H9 (cell line): ENCODE results near the gene MRGPRD. TPM values are rescaled to one million over a fixed set of nuclear protein-coding genes. Genes with fewer than 3 reads are reported as not detected.

Source experiments
- DNase-seq: peaks from one replicate; pipeline ENCODE4 v3.0.0-alpha.2; 2017
- H2AFZ ChIP-seq: one replicate; pipeline ENCODE4 v1.6.1; 2013; ENCODE audit warnings: mild to moderate bottlenecking, low read length, control low read depth, moderate library complexity
- H2AK5ac ChIP-seq: 2 replicates; pipeline ENCODE4 v1.6.1; 2013; ENCODE audit warnings: low read length, control low read depth, mixed read lengths; ENCODE audit not compliant: insufficient read length
- H2BK120ac ChIP-seq: one replicate; pipeline ENCODE4 v1.6.1; 2013; ENCODE audit warnings: low read depth, mild to moderate bottlenecking, low read length, control low read depth, inconsistent platforms; ENCODE audit not compliant: poor library complexity, severe bottlenecking
- H2BK12ac ChIP-seq: 2 replicates; pipeline ENCODE4 v1.6.1; 2013; ENCODE audit warnings: low read length, control low read depth, mixed read lengths, low read depth; ENCODE audit not compliant: insufficient read length
- H2BK15ac ChIP-seq: 2 replicates; pipeline ENCODE4 v1.6.1; 2013; ENCODE audit warnings: low read depth, low read length, control low read depth
- H2BK20ac ChIP-seq: one replicate; pipeline ENCODE4 v1.6.1; 2013; ENCODE audit warnings: low read depth, mild to moderate bottlenecking, low read length, control low read depth, inconsistent platforms; ENCODE audit not compliant: poor library complexity, severe bottlenecking
- H2BK5ac ChIP-seq: 2 replicates; pipeline ENCODE4 v1.6.1; 2013; ENCODE audit warnings: low read length, control low read depth, mixed read lengths; ENCODE audit not compliant: insufficient read length
- H3K14ac ChIP-seq: 2 replicates; pipeline ENCODE4 v1.6.1; 2013; ENCODE audit warnings: low read length, control low read depth; ENCODE audit not compliant: insufficient read depth
- H3K18ac ChIP-seq: 2 replicates; pipeline ENCODE4 v1.6.1; 2013; ENCODE audit warnings: low read depth, mild to moderate bottlenecking, mixed read lengths, low read length, control low read depth; ENCODE audit not compliant: insufficient read length
- H3K23ac ChIP-seq: 2 replicates; pipeline ENCODE4 v1.6.1; 2013; ENCODE audit warnings: low read length, control low read depth, mixed read lengths, low read depth; ENCODE audit not compliant: insufficient read length
- H3K23me2 ChIP-seq: 2 replicates; pipeline ENCODE4 v1.6.1; 2013; ENCODE audit warnings: low read depth, mild to moderate bottlenecking, mixed read lengths, low read length, control low read depth; ENCODE audit not compliant: insufficient read length, poor library complexity, severe bottlenecking
- H3K27ac ChIP-seq: 2 replicates; pipeline ENCODE4 v1.5.1; 2013; ENCODE audit warnings: low read length, control low read depth, mixed read lengths, low read depth; ENCODE audit not compliant: insufficient read length
- H3K27me3 ChIP-seq: 2 replicates; pipeline ENCODE4 v1.6.1; 2013; ENCODE audit warnings: low read length, control low read depth, inconsistent platforms; ENCODE audit not compliant: insufficient read depth
- H3K4ac ChIP-seq: 2 replicates; pipeline ENCODE4 v1.6.1; 2013; ENCODE audit warnings: low read depth, mild to moderate bottlenecking, control low read depth, inconsistent platforms, low read length, moderate library complexity
- H3K4me1 ChIP-seq: 2 replicates; pipeline ENCODE4 v1.6.1; 2013; ENCODE audit warnings: low read length, control low read depth, inconsistent platforms; ENCODE audit not compliant: insufficient read depth
- H3K4me2 ChIP-seq: 2 replicates; pipeline ENCODE4 v1.6.1; 2013; ENCODE audit warnings: low read length, control low read depth, mixed read lengths; ENCODE audit not compliant: insufficient read length, insufficient read depth
- H3K56ac ChIP-seq: 2 replicates; pipeline ENCODE4 v1.6.1; 2013; ENCODE audit warnings: low read depth, mild to moderate bottlenecking, mixed read lengths, low read length, control low read depth; ENCODE audit not compliant: insufficient read length
- H3K79me1 ChIP-seq: 2 replicates; pipeline ENCODE4 v1.6.1; 2013; ENCODE audit warnings: low read depth, mild to moderate bottlenecking, moderate library complexity, low read length, control low read depth, inconsistent platforms; ENCODE audit not compliant: insufficient read depth, poor library complexity, severe bottlenecking
- H3K79me2 ChIP-seq: 2 replicates; pipeline ENCODE4 v1.6.1; 2013; ENCODE audit warnings: low read length, control low read depth, inconsistent platforms; ENCODE audit not compliant: insufficient read depth
- H3K9ac ChIP-seq: 2 replicates; pipeline ENCODE4 v1.6.1; 2013; ENCODE audit warnings: low read length, control low read depth, mixed read lengths; ENCODE audit not compliant: insufficient read length; ENCODE audit errors: extremely low read depth
- H3K9me3 ChIP-seq: one replicate; pipeline ENCODE4 v1.6.1; 2013; ENCODE audit warnings: low read depth, low read length, inconsistent platforms; ENCODE audit not compliant: control insufficient read depth
- H3T11ph ChIP-seq: one replicate; pipeline ENCODE4 v1.6.1; 2013; ENCODE audit warnings: mild to moderate bottlenecking, low read length, control low read depth, inconsistent platforms
- H4K20me1 ChIP-seq: one replicate; pipeline ENCODE4 v1.6.1; 2013; ENCODE audit not compliant: control insufficient read depth, insufficient read length, insufficient read depth
- H4K5ac ChIP-seq: 2 replicates; pipeline ENCODE4 v1.6.1; 2013; ENCODE audit warnings: low read depth, mild to moderate bottlenecking, mixed read lengths, low read length, control low read depth; ENCODE audit not compliant: insufficient read length
- H4K8ac ChIP-seq: replicated peaks from 2 replicates; pipeline ENCODE4 v1.6.1; 2013; ENCODE audit warnings: low read length, control low read depth, mixed read lengths, low read depth; ENCODE audit not compliant: insufficient read length
- H4K91ac ChIP-seq: 2 replicates; pipeline ENCODE4 v1.6.1; 2013; ENCODE audit warnings: low read depth, mild to moderate bottlenecking, moderate library complexity, mixed read lengths, low read length, control low read depth; ENCODE audit not compliant: insufficient read length
- H3K27ac Mint-ChIP-seq, 3 experiments: 2 replicates in 2 of 3; 3 replicates in 1 of 3; pipeline ENCODE4 v1.8.0; 2020 to 2021; ENCODE audit warnings: mixed read lengths in 3 of 3, mild to moderate bottlenecking in 1 of 3, moderate library complexity in 1 of 3
- H3K27me3 Mint-ChIP-seq: 2 replicates; pipeline ENCODE4 v1.8.0; 2021; ENCODE audit warnings: low read depth, mild to moderate bottlenecking, moderate library complexity, mixed read lengths
- H3K36me3 Mint-ChIP-seq, 3 experiments: 2 replicates in 2 of 3; 3 replicates in 1 of 3; pipeline ENCODE4 v1.8.0; 2020 to 2021; ENCODE audit warnings: low read depth in 3 of 3, mixed read lengths in 3 of 3; ENCODE audit not compliant: insufficient read depth in 1 of 3
- H3K4me1 Mint-ChIP-seq, 2 experiments: 2 replicates each; pipeline ENCODE4 v1.8.0; 2020; ENCODE audit warnings: mixed read lengths in 2 of 2
- H3K4me3 Mint-ChIP-seq, 2 experiments: 2 replicates in 1 of 2; 3 replicates in 1 of 2; pipeline ENCODE4 v1.8.0; 2020 to 2021; ENCODE audit warnings: mild to moderate bottlenecking in 2 of 2, mixed read lengths in 2 of 2, moderate library complexity in 1 of 2
- H3K9me3 Mint-ChIP-seq, 2 experiments: 2 replicates in 1 of 2; 3 replicates in 1 of 2; pipeline ENCODE4 v1.8.0; 2020; ENCODE audit warnings: mild to moderate bottlenecking in 2 of 2, mixed read lengths in 2 of 2, moderate library complexity in 1 of 2
- CTCF ChIP-seq: fragments of 200-600 bp; sonication (generic); conservative IDR thresholded peaks from 3 replicates; pipeline ENCODE4 v1.8.0; 2021; ENCODE audit warnings: antibody characterized with exemption, mild to moderate bottlenecking
- WGBS: extraction: QIAGEN DNeasy Blood & Tissue Kit; methylation state at CpG from one replicate; pipeline ENCODE4 v1.1.7; 2013; ENCODE audit warnings: missing lambda C conversion rate, low lambda C conversion rate, mixed read lengths; ENCODE audit not compliant: insufficient read length; ENCODE audit errors: extremely low coverage; 5-methylcytosine and 5-hydroxymethylcytosine counted together
- total RNA-seq: library from RNA; stranded (reverse); gene quantifications from 2 replicates; pipeline ENCODE4 v1.2.1, GENCODE V29; 2021

MRGPRD gene
- total RNA-seq, 1 experiment from 2014 or later, result not detected

- Histone ChIP-seq H4K8ac (no peak overlapping the region), H2BK12ac (no peak overlapping the region), H2BK20ac (no peak overlapping the region), H3K9ac (no peak overlapping the region), H3K9me3 (no peaks in the 10 kb centered on the region), H2BK15ac (no peak overlapping the region), H3K56ac (no peak overlapping the region), H2BK120ac (no peak overlapping the region), H3K14ac (no peak overlapping the region), H3K79me1 (no peaks in the 10 kb centered on the region), H2BK5ac (no peak overlapping the region), H3K27ac (no peak overlapping the region), H3K4ac (no peak overlapping the region), H4K5ac (no peak overlapping the region), H3K23ac (no peak overlapping the region), H2AK5ac (no peak overlapping the region), H4K20me1 (no peaks in the 10 kb centered on the region), H3K4me2 (no peak overlapping the region), H3K27me3 (no peaks in the 10 kb centered on the region), H4K91ac (no peak overlapping the region), H3K23me2 (no peaks in the 10 kb centered on the region), H2AFZ (no peak overlapping the region), H3K79me2 (no peaks in the 10 kb centered on the region), H3K4me1 (no peaks in the 10 kb centered on the region; the same call in 1 of the 2 replicates), H3K18ac (no peak overlapping the region), H3T11ph (no peak overlapping the region)
- peaks cover 1% of the 10 kb centered on the region; the same call in 1 of the 2 replicates for H3K27me3 Mint-ChIP-seq
- no peak for TF ChIP-seq CTCF
- peak overlapping the region in 2 of 3 experiments; percentile 8 to 80; a peak in 2 of 7 replicates for H3K27ac Mint-ChIP-seq
- peaks cover 14 to 26% of the 10 kb centered on the region in 2 experiments for H3K4me1 Mint-ChIP-seq
- whole genome bisulfite sequencing, result no CpG with 5 or more reads among the region's 9 CpGs
- no peak for DNase-seq
- H3K4me3 Mint-ChIP-seq, result no peak overlapping the region
- no peaks in the 10 kb centered on the region for H3K9me3 Mint-ChIP-seq
- no peaks in the 10 kb centered on the region for H3K36me3 Mint-ChIP-seq
Measured at GRCh38 chr11:69027704-69028372, 47.1 kb upstream of the MRGPRD start.
